BE2C (cell line): ENCODE measurements around the gene MYH11.

Source experiments
- DNase-seq: peaks from one replicate; pipeline ENCODE4 v3.0.0-alpha.2; 2020
- H3K27me3 ChIP-seq: fragments of 250-450 bp; sonication (Bioruptor Pico); 2 replicates; pipeline ENCODE4 v1.5.1; 2020; ENCODE audit warnings: mild to moderate bottlenecking
- H3K36me3 ChIP-seq: fragments of 250-450 bp; sonication (Bioruptor Pico); 2 replicates; pipeline ENCODE4 v1.5.1; 2020; ENCODE audit warnings: mild to moderate bottlenecking
- H3K4me1 ChIP-seq: fragments of 250-450 bp; sonication (Bioruptor Pico); 2 replicates; pipeline ENCODE4 v1.5.1; 2020
- H3K4me3 ChIP-seq: 2 replicates; pipeline ENCODE4 v1.5.1; 2011; ENCODE audit warnings: low read depth, low read length
- H3K9me3 ChIP-seq: fragments of 250-450 bp; sonication (Bioruptor Pico); 2 replicates; pipeline ENCODE4 v1.5.1; 2020
- TF ChIP-seq, protein P1 (sequence below): IDR thresholded peaks from 2 replicates; pipeline ENCODE4 v1.5.1; 2012; ENCODE audit warnings: mild to moderate bottlenecking, low read depth, low read length

MYH11 gene

DNA sequence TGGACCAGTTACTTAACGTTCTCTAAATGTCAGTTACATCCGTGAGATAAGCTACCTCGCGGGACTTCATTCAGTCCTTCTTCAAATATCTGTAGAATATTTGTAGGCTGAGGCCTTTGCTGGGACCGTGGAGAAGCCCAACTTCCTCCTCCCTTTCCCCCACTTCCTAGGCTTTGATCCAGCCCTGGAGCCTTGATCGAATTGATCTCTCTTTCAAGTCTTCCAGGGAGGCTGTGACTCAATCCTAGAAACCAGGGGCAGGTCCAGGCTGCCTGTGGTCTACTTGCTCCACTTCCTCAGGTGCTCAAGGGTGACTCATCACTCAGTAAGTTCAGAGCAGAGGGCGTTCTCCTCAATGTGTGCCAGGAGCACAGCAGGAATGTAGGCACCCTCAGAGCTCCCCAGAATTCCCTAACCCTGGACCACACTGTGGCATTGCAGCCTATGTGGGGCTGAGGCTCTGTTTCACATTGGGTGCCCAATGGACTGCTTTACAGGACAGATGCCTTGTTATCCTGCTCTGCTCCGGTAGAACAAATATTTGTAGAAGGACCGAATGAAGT is 42.8 kb upstream of the MYH11 start:
- Histone ChIP-seq H3K4me3 (no peak overlapping the region), H3K4me1 (no peaks in the 10 kb centered on the region), H3K36me3 (no peaks in the 10 kb centered on the region), H3K9me3 (no peaks in the 10 kb centered on the region; the same call in 1 of the 2 replicates), H3K27me3 (no peaks in the 10 kb centered on the region)
- TF ChIP-seq, protein P1, sequence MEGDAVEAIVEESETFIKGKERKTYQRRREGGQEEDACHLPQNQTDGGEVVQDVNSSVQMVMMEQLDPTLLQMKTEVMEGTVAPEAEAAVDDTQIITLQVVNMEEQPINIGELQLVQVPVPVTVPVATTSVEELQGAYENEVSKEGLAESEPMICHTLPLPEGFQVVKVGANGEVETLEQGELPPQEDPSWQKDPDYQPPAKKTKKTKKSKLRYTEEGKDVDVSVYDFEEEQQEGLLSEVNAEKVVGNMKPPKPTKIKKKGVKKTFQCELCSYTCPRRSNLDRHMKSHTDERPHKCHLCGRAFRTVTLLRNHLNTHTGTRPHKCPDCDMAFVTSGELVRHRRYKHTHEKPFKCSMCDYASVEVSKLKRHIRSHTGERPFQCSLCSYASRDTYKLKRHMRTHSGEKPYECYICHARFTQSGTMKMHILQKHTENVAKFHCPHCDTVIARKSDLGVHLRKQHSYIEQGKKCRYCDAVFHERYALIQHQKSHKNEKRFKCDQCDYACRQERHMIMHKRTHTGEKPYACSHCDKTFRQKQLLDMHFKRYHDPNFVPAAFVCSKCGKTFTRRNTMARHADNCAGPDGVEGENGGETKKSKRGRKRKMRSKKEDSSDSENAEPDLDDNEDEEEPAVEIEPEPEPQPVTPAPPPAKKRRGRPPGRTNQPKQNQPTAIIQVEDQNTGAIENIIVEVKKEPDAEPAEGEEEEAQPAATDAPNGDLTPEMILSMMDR, result no peak
- no peak for DNase-seq

DNA sequence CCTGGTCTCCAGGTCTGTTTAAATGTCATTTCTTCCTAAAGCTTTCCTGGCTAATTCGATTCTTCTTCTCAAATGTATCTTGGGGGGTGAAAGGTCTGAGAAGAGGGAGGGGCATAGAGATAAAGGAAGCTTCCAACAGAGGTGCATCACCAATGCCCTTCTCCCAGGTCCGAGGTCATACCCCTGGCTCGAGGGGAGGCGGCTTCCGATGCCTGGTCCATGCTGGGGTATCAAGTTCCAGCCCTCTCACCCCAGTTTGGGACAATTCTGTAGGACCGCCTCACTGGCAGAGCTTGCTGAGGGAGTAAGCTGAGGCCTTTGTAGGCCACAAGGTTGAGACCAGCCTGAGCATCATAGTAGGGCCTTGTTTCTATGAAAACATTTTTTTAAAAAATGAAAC is 41.8 kb upstream of the MYH11 start:
- Histone ChIP-seq H3K4me3 (no peak overlapping the region), H3K4me1 (no peaks in the 10 kb centered on the region), H3K27me3 (no peaks in the 10 kb centered on the region), H3K9me3 (no peaks in the 10 kb centered on the region; the same call in 1 of the 2 replicates), H3K36me3 (no peaks in the 10 kb centered on the region)
- TF ChIP-seq, protein P1, result no peak
- DNase-seq, result no peak

DNA sequence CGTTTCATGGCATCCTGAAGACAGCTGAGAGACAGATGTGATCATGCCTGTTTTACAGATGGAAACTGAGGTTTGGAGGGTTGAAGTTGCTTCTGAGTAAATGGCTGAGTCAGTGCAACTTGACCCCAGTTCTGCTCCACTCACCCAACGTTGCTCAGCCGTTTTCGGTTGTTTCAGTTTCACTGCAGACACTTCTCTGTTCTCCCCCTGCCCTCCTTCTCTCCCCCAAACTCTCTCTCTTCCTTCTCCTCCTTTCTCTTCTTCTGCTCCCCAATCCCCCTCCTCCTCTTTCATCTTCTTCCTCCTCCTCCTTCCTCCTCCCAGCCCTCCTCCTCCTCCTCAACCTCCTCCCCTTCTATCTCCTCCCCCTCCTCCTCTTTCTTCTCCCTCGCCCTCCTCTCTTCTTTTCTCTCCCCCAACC is 41.0 kb upstream of the MYH11 start:
- TF ChIP-seq, protein P1, result no peak
- H3K27me3 ChIP-seq, result no peaks in the 10 kb centered on the region
- H3K4me3 ChIP-seq, result no peak overlapping the region
- H3K36me3 ChIP-seq, result no peaks in the 10 kb centered on the region
- no peaks in the 10 kb centered on the region; the same call in 1 of the 2 replicates for H3K9me3 ChIP-seq
- H3K4me1 ChIP-seq, result no peaks in the 10 kb centered on the region
- no peak for DNase-seq

DNA sequence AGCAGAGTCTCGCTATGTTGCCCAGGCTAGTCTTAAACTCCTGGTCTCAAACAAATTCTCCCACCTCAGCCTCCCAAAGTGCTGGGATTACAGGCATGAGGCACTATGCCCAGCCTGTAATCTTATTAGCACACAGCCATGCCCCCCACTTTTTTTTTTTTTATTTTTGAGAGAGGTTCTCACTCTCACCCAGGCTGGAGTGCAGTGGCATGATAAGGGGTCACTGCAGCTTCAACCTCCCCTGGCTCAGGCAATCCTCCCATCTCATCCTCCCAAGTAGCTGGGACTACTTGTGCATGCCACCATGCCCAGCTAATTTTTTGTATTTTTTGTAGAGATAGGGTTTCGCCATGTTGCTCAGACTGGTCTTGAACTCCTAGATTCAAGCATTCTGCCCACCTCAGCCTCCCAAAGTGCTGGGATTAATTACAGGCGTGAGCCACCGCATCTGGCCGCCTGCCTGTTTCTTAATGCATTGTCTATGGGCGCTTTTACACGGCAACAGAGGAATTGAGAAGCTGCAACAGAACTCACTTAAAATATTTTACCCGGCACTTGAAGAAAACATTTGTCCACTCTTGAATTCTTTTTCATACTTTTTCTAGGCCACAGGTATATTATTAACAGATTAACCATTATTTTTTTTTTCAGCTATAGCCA is 40.4 kb upstream of the MYH11 start:
- H3K9me3 ChIP-seq, result no peaks in the 10 kb centered on the region; the same call in 1 of the 2 replicates
- H3K27me3 ChIP-seq, result no peaks in the 10 kb centered on the region
- TF ChIP-seq, protein P1, result no peak
- H3K4me3 ChIP-seq, result no peak overlapping the region
- DNase-seq, result no peak
- H3K36me3 ChIP-seq, result no peaks in the 10 kb centered on the region
- H3K4me1 ChIP-seq, result no peaks in the 10 kb centered on the region

DNA sequence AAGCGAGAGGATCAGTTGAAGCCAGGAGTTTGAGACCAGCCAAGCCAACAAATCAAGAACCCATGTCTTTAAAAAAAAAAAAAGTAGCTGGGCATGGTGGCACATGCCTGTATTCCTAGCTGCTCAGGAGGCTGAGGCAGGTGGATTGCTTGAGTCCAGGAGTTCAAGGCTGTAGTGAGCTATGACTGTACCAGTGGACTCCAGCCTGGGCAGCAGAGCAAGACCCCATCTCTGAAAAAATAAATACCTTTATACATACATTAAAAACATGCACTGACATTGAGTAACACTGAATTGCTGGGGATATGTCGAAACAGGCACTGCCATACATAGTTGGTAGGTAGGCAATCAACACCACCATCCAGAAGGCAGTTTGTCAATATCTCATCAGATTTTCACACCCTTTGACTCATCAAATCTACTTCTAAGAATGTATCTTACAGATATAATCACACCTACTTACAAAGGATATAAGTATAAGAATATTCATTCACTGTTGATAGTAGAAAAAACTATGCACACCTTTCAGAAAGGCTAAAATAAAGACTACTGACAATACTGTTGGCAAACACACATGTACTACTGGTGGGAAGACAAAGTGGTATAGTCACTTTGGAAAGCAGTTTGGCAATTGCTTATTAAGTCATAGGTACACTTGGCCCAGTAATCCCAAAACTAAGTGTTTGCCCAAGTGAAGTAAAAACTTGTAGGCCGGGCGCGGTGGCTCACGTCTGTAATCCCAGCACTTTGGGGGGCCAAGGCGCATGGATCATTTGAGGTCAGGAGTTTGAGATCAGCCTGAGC is 37.9 kb upstream of the MYH11 start:
- no peaks in the 10 kb centered on the region; the same call in 1 of the 2 replicates for H3K9me3 ChIP-seq
- no peak overlapping the region for H3K4me3 ChIP-seq
- no peaks in the 10 kb centered on the region for H3K27me3 ChIP-seq
- TF ChIP-seq, protein P1, result no peak
- H3K4me1 ChIP-seq, result no peaks in the 10 kb centered on the region
- no peak for DNase-seq
- no peaks in the 10 kb centered on the region for H3K36me3 ChIP-seq
